GM19043 (cell line): ENCODE results near the gene LRRK1.

Source experiments
- ATAC-seq: cut with Tn5 transposase; IDR thresholded peaks from one replicate; pipeline ENCODE4 v1.9.1; 2021; ENCODE audit warnings: low read depth; ENCODE audit not compliant: unreplicated experiment

LRRK1 gene

GRCh38 chr15:101029971-101030661 is 111.0 kb downstream of the LRRK1 start:
- no peak for ATAC-seq

GRCh38 chr15:101031213-101031612 is 112.1 kb downstream of the LRRK1 start:
- ATAC-seq: no peak

- no peak for ATAC-seq
Measured at GRCh38 chr15:101033801-101034200, 114.6 kb downstream of the LRRK1 start.

GRCh38 chr15:101035611-101036010 is 116.5 kb downstream of the LRRK1 start:
- no peak for ATAC-seq

GRCh38 chr15:101036189-101036588 is 117.0 kb downstream of the LRRK1 start:
- ATAC-seq: no peak

- ATAC-seq: no peak
Measured at GRCh38 chr15:101037090-101037830, 118.1 kb downstream of the LRRK1 start.

- no peak for ATAC-seq
Measured at GRCh38 chr15:101038327-101039003, 119.3 kb downstream of the LRRK1 start.

- no peak for ATAC-seq
Measured at GRCh38 chr15:101039461-101039860, 120.3 kb downstream of the LRRK1 start.

- no peak for ATAC-seq
Measured at GRCh38 chr15:101042320-101042719, 123.2 kb downstream of the LRRK1 start.

- no peak for ATAC-seq
Measured at GRCh38 chr15:101043011-101043410, 123.9 kb downstream of the LRRK1 start.

- no peak for ATAC-seq
Measured at GRCh38 chr15:101043911-101044624, 124.9 kb downstream of the LRRK1 start.

- ATAC-seq: no peak
Measured at GRCh38 chr15:101044625-101045235, 125.6 kb downstream of the LRRK1 start.

GRCh38 chr15:101045236-101045646 is 126.1 kb downstream of the LRRK1 start:
- no peak for ATAC-seq

GRCh38 chr15:101045835-101046691 is 126.9 kb downstream of the LRRK1 start:
- ATAC-seq: no peak

- ATAC-seq: no peak
Measured at GRCh38 chr15:101046826-101047225, 127.7 kb downstream of the LRRK1 start.

- ATAC-seq: no peak
Measured at GRCh38 chr15:101047301-101047781, 128.2 kb downstream of the LRRK1 start.

- ATAC-seq: no peak
Measured at GRCh38 chr15:101048176-101048575, 129.0 kb downstream of the LRRK1 start.

GRCh38 chr15:101048581-101049030 is 129.4 kb downstream of the LRRK1 start:
- no peak for ATAC-seq

GRCh38 chr15:101049282-101049681 is 130.1 kb downstream of the LRRK1 start:
- no peak for ATAC-seq
